HG03135 (cell line): Measurements from ENCODE around the gene OR51I1.

Experiments
- ATAC-seq: cut with Tn5 transposase; IDR thresholded peaks from one replicate; pipeline ENCODE4 v1.9.1; 2021; ENCODE audit warnings: mild to moderate bottlenecking, moderate library complexity; ENCODE audit not compliant: unreplicated experiment

The OR51I1 gene, protein sequence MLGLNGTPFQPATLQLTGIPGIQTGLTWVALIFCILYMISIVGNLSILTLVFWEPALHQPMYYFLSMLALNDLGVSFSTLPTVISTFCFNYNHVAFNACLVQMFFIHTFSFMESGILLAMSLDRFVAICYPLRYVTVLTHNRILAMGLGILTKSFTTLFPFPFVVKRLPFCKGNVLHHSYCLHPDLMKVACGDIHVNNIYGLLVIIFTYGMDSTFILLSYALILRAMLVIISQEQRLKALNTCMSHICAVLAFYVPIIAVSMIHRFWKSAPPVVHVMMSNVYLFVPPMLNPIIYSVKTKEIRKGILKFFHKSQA

DNA sequence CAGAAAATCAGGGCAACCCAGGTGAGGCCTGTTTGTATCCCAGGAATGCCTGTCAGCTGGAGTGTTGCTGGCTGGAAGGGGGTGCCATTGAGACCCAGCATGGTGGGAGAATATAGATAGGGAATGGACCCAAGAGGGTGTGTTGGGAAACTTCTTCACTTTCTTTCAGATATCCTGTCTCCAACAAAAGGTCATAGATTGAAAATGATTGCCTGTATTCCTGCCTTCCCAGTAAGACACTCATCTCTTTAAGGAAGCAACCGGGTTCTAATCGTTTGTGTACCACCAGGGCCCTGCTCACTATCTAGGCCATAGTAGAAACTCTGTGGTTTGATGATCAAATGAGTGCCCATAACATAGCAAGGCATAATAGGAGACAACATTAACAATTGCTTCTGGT, at the start of gene OR51I1:
OR51I1 (minus strand) TSS at position 101 of the 400 bp plus-strand sequence; CDS start at position 101, 0 bp downstream.
- ATAC-seq = no peak

DNA sequence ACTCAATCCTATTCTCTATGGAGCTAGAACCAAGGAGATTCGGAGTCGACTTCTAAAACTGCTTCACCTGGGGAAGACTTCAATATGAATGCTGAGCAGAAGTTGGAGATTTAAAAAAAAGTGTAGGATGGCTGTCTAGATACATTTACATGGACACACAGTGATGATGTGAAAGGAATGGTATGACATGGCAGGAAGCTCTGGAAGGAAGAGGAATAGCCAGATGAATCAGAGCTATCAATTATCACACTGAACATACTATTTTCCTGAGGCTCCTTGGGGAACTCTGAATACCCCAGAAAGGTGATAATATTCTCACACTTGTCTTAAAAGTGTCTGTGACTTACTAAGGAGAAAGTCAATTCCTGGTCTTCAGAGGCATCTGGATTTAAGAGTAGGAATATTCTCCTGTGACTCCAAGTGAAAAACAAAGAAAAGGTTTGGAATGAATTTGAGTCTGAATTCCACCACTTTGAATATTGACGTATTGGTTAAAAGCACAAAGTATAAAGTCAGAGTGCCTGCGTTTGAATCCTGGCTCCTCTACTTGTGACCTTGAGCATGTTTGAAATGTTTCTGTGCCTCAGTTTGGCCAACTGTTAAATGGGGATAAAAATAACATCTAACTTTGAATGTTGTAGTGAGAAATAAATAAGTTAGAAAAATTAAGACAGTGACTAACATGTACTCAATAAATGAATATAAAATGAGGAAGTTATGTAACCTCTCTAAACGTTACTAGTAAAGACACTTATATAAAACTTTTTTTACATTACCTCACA, 48.5 kb upstream of the OR51I1 start:
- ATAC-seq = no peak

DNA sequence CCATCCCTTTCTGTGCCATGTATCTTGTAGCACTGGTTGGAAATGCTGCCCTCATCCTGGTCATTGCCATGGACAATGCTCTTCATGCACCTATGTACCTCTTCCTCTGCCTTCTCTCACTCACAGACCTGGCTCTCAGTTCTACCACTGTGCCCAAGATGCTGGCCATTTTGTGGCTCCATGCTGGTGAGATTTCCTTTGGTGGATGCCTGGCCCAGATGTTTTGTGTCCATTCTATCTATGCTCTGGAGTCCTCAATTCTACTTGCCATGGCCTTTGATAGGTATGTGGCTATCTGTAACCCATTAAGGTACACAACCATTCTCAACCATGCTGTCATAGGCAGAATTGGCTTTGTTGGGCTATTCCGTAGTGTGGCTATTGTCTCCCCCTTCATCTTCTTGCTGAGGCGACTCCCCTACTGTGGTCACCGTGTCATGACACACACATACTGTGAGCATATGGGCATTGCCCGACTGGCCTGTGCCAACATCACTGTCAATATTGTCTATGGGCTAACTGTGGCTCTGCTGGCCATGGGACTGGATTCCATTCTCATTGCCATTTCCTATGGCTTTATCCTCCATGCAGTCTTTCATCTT, 47.6 kb upstream of the OR51I1 start:
- ATAC-seq = no peak

DNA sequence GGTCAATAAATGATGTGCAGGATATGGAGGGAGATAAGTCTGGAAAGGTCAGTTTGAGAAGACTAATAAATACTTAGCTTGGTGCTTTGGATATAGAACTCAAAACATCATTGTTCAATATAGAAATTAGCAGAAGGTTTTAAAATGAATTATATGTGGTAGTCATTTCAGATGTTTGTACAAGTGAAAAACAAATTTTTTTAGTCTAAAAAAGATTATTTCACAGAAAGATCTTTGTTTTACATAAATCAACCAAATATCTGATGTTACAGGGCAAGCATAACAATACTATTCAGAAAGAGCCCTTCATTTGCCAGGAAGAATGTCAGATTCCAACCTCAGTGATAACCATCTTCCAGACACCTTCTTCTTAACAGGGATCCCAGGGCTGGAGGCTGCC, 47.1 kb upstream of the OR51I1 start, which contains the start of gene OR52D1:
OR52D1 (plus strand) TSS at position 301 of the 400 bp plus-strand sequence; CDS start at position 323, 22 bp downstream.
- no peak for ATAC-seq

DNA sequence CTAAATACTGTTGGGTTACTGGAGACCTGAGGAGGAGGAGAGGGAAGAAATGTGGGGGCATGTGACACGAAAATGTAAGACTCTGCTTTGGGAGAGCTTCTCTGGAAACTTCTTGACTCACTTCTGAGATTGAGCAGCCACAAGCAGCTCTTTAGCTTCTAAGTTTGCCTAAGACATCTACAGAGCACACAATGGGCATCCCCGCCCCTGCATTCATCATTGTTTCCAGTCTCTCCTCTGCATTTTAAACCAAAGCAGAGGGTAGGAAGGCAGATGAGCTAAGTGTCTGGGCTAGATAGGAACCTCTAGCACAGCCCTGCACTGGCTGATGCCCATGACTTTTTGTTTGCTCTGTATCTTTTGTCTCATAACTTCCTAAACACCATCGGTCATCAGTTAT, 45.1 kb upstream of the OR51I1 start:
- ATAC-seq = no peak

DNA sequence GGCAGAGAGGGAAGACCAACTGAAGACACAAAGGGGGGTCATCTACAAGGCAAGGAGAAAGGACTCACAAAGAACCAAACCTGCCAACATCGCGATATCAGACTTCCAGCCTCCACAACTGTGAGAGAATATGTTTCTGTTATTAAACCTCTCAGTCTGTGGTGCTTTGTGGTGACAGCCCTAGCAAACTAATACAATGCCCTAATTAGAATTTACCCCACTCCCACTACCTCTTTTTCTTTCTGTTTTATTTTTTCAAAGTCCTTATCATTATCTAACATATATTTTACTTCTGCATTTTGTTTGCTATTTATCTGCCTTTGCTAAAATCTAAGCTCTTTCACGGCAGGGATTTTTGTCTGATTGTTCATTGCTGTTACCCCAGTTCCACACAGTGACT, 44.7 kb upstream of the OR51I1 start:
- ATAC-seq = no peak

DNA sequence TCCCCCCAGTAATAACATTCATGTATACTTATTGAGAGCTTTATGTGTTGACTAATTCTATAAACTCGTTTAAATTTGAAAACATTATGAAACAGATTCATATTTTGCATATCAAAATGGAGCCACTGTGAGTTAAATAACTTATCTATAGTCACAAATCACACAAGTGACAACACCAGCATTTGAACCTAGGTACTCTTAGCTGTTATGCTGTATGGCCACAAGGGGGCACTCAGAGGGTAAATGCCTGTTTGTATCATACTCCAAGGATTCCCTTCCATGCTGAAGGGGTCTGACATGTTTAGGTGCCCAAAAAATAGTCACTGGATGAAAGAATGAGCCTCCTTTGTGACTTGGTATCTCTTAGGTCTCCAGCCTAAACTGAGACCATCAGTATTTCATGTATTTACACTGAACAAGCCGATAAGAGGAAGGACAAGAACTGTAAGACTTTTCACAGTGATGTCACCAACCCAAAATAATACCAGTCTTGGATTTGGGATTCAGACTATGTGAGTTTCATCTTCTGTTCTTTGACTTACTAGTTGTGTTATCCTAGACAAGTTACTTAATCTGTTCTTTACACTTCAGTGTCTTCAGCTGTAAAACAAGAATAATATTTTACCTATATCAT, 35.0 kb upstream of the OR51I1 start:
- ATAC-seq = peak; percentile 77

DNA sequence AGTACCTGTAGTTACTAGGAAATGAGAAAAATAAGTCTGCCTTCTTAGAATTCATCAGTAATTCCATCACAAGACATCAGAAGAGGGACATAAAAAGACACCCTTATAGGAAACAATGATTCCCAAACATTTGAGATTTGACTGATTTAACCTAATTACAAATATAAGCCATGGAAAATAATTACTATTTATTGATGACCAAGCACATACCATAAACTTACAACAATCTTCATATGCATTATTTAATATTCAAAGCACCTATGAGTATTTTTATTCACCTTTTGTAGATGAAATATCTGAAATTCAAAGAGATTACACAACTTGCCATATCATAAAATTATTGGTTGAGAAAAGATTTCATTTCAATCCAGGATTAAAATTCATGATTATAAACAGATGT, 32.6 kb upstream of the OR51I1 start:
- no peak for ATAC-seq

DNA sequence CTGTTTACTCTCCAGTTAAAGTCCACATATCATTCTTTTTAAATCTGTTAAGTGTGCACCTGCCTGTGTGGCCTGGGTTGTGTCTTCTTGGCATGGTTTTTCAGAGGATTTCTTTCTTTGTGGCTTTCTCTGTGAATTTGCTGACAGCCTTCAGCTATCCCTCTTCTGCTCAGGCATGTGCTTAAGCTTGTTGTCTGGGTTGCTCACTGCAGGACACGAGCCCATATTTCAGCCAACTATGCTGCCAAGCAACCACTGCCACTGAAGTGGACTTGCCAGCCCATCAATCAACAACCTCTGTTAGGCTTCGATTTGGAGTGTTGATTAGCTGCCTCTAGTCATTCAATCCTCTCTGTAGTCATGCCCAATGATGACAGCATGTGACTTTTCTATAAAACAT, 26.2 kb upstream of the OR51I1 start:
- ATAC-seq = no peak

DNA sequence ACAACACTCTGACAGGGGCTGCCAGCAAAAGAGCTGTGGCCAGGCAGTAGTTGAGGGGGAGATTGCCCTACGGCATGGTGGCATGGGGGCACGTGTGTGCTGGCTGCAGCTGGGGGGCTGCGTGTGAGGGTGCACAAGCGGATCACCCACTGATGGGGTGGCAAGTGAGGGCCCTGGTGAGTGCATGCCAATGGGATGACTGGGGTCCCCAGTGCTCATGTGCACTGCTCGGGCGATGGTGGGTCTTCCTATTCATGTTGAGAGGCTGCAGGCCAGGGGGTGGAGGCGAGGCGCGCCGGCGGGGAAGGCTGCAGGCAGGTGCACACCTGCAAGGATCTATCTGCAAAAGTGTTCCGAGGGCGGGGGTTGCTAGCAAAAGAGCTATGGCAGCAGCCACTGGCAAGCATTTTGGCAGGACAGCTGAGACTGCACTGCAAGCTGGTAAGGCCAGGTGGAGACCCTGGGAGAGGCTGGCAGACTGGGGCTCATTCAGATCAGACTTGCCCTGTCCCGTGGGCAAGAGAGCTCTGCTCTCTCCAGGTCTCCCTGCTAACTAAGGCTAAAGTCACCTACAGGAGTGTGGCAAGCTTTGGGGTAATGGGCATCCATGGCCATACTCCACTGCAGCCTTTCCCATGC, 19.8 kb upstream of the OR51I1 start:
- no peak for ATAC-seq

DNA sequence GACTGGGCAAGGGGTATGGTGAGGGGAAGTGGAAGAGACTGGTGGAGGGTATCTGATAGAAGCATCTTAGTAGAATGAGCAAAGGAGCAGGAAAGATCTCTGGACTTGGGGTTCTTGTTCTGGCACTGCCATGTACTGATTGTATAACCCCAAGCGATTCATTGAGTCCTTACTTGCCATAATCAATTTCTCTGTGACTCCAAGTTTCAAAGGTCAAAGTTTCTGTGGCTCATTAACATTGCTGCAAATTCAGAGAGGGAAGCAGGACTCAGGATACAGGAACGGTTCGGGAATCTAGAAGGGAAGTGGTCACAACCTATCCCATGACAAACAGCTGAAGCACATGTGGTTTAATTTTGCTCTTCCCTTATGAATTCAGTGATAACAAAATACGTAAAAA, 8.1 kb upstream of the OR51I1 start:
- no peak for ATAC-seq

DNA sequence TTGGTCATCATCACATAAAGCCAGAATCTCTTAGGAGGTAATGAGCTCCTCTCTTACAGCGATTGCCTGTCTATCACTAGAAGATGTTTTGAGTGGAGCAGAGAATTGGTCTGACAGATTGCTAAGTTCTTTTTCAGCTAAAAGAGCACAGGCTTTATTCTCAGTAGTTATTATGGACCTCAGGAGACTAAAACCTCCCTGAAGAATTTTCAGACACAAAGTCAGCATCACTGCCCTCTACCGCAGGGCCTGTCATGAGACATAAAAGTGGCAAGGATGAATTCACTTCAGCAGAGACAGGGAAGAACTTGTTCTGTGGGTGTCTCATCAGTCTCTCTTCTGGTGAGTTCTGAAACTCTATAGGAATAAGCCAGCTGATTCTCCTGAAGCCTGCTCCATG, 7.7 kb upstream of the OR51I1 start, which contains the start of gene OR51I2:
OR51I2 (plus strand) TSS at position 301 of the 400 bp plus-strand sequence. CDS start 4,166 bp downstream, outside the sequence.
- no peak for ATAC-seq

DNA sequence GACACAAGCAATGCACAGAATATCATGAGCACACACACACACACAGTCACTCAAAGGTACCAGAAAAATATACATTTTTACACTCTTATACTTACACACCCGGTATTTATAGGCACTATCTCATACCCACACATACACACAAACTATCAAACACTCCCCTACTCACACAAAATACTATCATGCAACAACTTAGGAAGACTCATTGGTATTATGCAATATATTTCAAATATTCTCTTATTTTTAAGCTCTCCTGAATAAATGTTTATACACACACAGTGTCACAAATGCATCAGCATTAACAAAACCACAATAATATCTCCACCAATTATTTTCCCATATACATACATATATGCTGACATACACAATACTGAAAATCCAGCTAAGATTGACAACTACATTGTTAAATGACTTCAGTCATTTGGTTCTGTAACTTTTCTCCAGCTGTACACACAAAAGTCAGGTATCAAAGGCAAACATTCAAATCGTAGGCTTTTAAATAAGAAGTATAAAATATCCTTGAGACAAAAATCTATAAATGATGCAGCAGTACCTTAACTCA, 2.6 kb upstream of the OR51I1 start:
- no peak for ATAC-seq

DNA sequence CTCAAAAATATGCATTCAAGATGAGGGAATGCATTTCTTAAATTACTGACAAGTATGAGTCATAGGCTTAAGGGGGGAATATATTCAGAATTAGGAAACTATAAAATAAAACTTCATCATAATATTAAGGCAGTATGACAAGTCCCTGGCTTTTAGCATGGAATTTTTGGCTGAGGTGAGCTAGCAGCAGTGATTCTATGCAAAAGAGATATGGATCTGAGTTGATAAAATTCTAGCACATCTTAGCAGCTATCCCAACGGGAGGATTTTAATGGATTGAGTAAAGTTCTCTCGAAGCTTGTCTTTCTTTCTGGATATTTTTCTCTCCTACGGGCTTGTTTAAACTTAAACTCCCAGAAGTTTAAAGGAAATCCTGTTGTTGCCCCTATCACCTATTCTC, 18.2 kb downstream of the OR51I1 start:
- no peak for ATAC-seq

DNA sequence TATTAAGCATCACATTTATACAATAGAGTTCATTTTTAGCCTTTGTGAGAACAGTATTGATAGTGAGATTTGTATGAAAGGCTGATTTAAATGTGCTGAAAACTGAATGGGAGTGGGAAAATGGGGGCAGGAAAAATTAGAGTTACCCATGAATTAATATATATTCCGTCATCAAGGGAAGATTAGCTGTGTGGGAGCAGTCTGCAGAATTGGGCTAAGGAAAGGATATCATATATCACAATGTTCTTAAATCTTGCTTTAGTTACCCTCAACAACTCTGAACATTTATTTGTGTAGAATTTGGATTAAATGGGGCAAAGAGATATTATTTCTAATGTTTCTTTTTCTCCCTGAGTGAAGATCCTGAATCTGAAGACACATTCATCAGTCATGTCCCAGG, 19.5 kb downstream of the OR51I1 start, which contains the start of gene OR51Q1:
OR51Q1 (plus strand) TSS at position 301 of the 400 bp plus-strand sequence; CDS start at position 391, 90 bp downstream.
- ATAC-seq = no peak

DNA sequence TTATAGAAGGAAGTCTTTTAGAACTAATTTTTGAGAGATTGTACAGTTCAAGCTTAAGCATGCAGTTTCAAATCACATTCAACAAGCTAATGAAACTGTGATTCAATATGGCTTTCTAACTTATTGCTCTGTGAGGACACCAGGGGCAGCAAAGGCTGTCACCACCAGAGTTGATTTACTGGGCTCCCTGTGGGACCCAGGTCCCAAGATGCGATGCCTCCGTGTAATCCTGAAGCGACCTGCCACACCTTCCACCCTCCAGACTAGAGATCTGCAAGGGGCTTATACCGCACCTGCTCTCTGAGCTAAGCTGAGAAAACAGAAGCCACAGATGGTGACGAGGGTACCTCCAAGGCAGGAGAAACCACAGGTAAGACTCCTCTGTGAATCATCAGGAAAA, 20.3 kb downstream of the OR51I1 start:
- no peak for ATAC-seq

DNA sequence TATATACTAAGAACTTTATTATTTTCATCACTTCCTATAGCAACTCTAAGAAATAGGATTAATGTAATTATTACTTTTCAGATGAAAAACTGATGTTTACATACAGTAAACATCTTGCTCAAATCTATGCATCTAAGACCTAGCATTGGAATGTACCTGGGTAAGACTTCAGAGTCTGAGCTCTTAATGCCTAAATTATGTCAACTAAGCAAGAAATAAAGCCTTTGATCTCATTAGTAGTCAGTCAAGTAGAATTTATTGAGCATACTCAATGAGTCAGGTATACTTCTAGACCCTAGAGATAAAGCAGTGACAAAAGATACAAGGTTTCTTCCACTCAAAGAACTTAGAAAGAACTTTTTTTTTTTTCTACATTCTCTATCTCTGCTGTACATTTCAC, 36.1 kb downstream of the OR51I1 start:
- no peak for ATAC-seq

DNA sequence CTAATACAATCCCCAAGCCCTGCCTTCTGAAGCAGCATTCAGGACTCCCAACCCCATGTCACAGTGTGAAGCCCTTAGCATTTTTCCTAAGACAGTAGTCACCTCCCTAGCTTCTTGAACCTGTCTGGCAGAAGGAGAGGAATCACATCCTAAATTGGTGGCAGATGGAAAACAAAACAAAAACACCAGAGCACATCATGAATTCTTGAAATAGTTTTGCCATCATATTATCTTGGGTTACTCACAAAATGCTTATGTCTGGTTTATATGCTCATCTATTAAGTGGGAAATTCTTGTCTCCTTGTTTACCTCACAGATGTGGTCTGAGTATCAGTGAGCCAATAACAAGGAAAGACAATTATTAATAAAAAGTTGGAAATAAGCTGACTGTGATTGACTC, 42.4 kb downstream of the OR51I1 start:
- ATAC-seq = no peak

DNA sequence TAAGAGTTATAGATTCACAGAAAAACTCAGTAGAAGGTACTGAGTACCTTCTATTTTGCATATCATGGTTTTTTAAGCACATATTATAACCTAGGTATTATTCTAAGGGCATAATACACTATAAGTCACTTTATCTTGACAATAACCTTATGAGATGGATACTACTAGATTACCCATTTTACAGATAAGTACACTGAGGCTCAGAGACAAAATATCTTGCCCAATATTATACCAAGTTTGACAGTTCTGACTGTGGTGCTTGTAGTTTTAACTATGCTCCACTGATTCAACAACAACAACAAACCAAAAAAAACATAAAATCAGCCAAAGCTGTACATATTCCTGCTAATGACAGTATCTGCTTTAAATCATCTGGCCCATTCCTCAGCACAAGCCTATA, 47.2 kb downstream of the OR51I1 start:
- ATAC-seq = no peak
